Right lung (tissue), 5 donors: ENCODE data around the gene PANX3. TPM values are rescaled to one million over a fixed set of nuclear protein-coding genes. Genes with fewer than 3 reads are reported as not detected.
A peak's percentile ranks its signal among the peaks of the same experiment; 100 is the strongest.

Experiments
- DNase-seq, 2 donors: peaks; one replicate each; pipeline ENCODE4 v3.0.0-alpha.2; 2013
- polyA plus RNA-seq, 5 donors: library from polyadenylated mRNA; unstranded; fragments of 120-200 nt; gene quantifications; one replicate each; pipeline versions ENCODE4 v1.2.1 to v1.2.3, GENCODE V29; 2013; ENCODE audit warnings: inconsistent platforms in 1 of 5, low replicate concordance in 1 of 5; ENCODE audit not compliant: insufficient read length in 5 of 5, insufficient read depth in 1 of 5

PANX3 gene
- polyA plus RNA-seq, 5 donors = 0.08 TPM; not detected in 4

- DNase-seq = no peak
Measured at GRCh38 chr11:124612567-124613246, 1.5 kb downstream of the PANX3 start.

GRCh38 chr11:124618863-124619262 lies 7.6 kb downstream of the PANX3 start:
- no peak for DNase-seq

GRCh38 chr11:124622531-124623451 lies 11.6 kb downstream of the PANX3 start, which contains the start of gene TBRG1:
Gene TBRG1, plus strand, starts transcription at chr11:124622864. Its CDS starts 220 bp downstream, at chr11:124623084.
- peak; percentile 92 to 94 for DNase-seq

GRCh38 chr11:124623861-124624525 lies 12.8 kb downstream of the PANX3 start:
- DNase-seq = no peak

GRCh38 chr11:124625504-124626168 lies 14.4 kb downstream of the PANX3 start:
- no peak for DNase-seq

- no peak for DNase-seq
Measured at GRCh38 chr11:124627546-124627945, 16.3 kb downstream of the PANX3 start.

GRCh38 chr11:124629961-124630360 lies 18.7 kb downstream of the PANX3 start:
- no peak for DNase-seq

- DNase-seq = no peak
Measured at GRCh38 chr11:124633355-124633754, 22.1 kb downstream of the PANX3 start.

- DNase-seq = no peak
Measured at GRCh38 chr11:124635932-124636331, 24.7 kb downstream of the PANX3 start.

GRCh38 chr11:124638500-124638899 lies 27.3 kb downstream of the PANX3 start:
- DNase-seq = no peak

- no peak for DNase-seq
Measured at GRCh38 chr11:124639186-124639585, 28.0 kb downstream of the PANX3 start.

- DNase-seq = no peak
Measured at GRCh38 chr11:124640666-124641065, 29.4 kb downstream of the PANX3 start.

- no peak for DNase-seq
Measured at GRCh38 chr11:124642628-124643027, 31.4 kb downstream of the PANX3 start.

GRCh38 chr11:124643042-124643604 lies 31.9 kb downstream of the PANX3 start:
- DNase-seq = no peak

GRCh38 chr11:124643605-124644425 lies 32.6 kb downstream of the PANX3 start:
- DNase-seq = no peak

- DNase-seq = peak; percentile 46 to 57
Measured at GRCh38 chr11:124644426-124645280, 33.4 kb downstream of the PANX3 start.

GRCh38 chr11:124646148-124646547 lies 34.9 kb downstream of the PANX3 start:
- no peak for DNase-seq

GRCh38 chr11:124648610-124649009 lies 37.4 kb downstream of the PANX3 start:
- no peak for DNase-seq
